ENCODE data around the gene RNF14. TPM values are rescaled to one million over a fixed set of nuclear protein-coding genes. Genes with fewer than 3 reads are reported as not detected.
"Not testable (repeated sequence)": the region's sequence is repeated elsewhere in the genome, so short reads cannot be mapped to it uniquely, and the experiment has no call there.

RNF14 gene
- total RNA-seq: 10 to 100 TPM; 59.7 to 74.6 TPM

GRCh38 chr5:141968914-141969608, at the start of gene RNF14:
TSS of gene RNF14 (plus strand) at chr5:141969105. CDS start at chr5:141973589, 4,484 bp downstream.
- peak; percentile 98 to 99 for TF ChIP-seq CTCF (IDR thresholded peaks at IDR 0.05)
- Histone ChIP-seq H3K4me1 (peaks cover 0 to 23% of the 10 kb centered on the region in 2 donors), H3K9me3 (no peaks in the 10 kb centered on the region), H3K36me3 (peaks cover 10% of the 10 kb centered on the region), H3K4me3 (peak within 1 kb of the TSS; percentile 77 to 89), H3K27me3 (no peaks in the 10 kb centered on the region), H3K27ac (peak within 1 kb of the TSS; percentile 95 to 98)
- DNase-seq (ENCODE audit: low spot score): peak; percentile 90

GRCh38 chr5:141919218-141920119, 49.4 kb upstream of the RNF14 start:
- Histone ChIP-seq H3K9me3 (no peaks in the 10 kb centered on the region), H3K27me3 (no peaks in the 10 kb centered on the region), H3K4me1 (peaks cover 0 to 25% of the 10 kb centered on the region in 2 donors), H3K36me3 (no peaks in the 10 kb centered on the region), H3K27ac (peak overlapping the region; percentile 49 to 73), H3K4me3 (no peak overlapping the region)
- no peak for TF ChIP-seq CTCF (IDR thresholded peaks at IDR 0.05)
- DNase-seq (ENCODE audit: low spot score): no peak

GRCh38 chr5:141920771-141921170, 48.1 kb upstream of the RNF14 start:
- Histone ChIP-seq H3K27me3 (no peaks in the 10 kb centered on the region), H3K4me1 (peaks cover 0 to 32% of the 10 kb centered on the region in 2 donors), H3K4me3 (no peak overlapping the region), H3K9me3 (no peaks in the 10 kb centered on the region), H3K36me3 (peaks cover 12% of the 10 kb centered on the region), H3K27ac (no peak overlapping the region)
- DNase-seq (ENCODE audit: low spot score): no peak
- TF ChIP-seq CTCF (IDR thresholded peaks at IDR 0.05): no peak

GRCh38 chr5:141922827-141923447, 46.0 kb upstream of the RNF14 start:
- H3K9me3 ChIP-seq; DNase-seq (ENCODE audit: low spot score); H3K27me3 ChIP-seq: not testable (repeated sequence)
- H3K27ac ChIP-seq: peak overlapping the region; percentile 92 to 96
- H3K4me1 ChIP-seq: peaks cover 0 to 38% of the 10 kb centered on the region in 2 donors
- peak overlapping the region; percentile 50 to 71 for H3K4me3 ChIP-seq
- H3K36me3 ChIP-seq: peaks cover 34% of the 10 kb centered on the region

- no peak for TF ChIP-seq CTCF (IDR thresholded peaks at IDR 0.05)
- H3K4me1 ChIP-seq: peaks cover 0 to 43% of the 10 kb centered on the region in 2 donors
- H3K4me3 ChIP-seq: peak within 1 kb of the TSS; percentile 50 to 71
- H3K27ac ChIP-seq: peak within 1 kb of the TSS; percentile 92 to 96
- no peaks in the 10 kb centered on the region for H3K27me3 ChIP-seq
- peak; percentile 96 for DNase-seq (ENCODE audit: low spot score)
- H3K9me3 ChIP-seq: no peaks in the 10 kb centered on the region
- H3K36me3 ChIP-seq: peaks cover 41% of the 10 kb centered on the region
Measured at GRCh38 chr5:141923448-141924313, 45.2 kb upstream of the RNF14 start, which contains the start of gene DELE1. TSS of gene DELE1 (plus strand) at chr5:141923871. CDS start at chr5:141923942, 71 bp downstream.

Measured in right atrium auricular region (tissue), 2 donors.